Ishikawa (cell line): Measurements from ENCODE around the gene ANK3.

Source experiments
- CEBPB ChIP-seq: IDR thresholded peaks from 2 replicates; pipeline ENCODE4 v1.6.1; 2012
- CREB1 ChIP-seq: IDR thresholded peaks from 2 replicates; pipeline ENCODE4 v1.6.1; 2012; ENCODE audit warnings: low read depth
- EGR1 ChIP-seq: IDR thresholded peaks from 2 replicates; pipeline ENCODE4 v1.6.1; 2012
- EP300 ChIP-seq: IDR thresholded peaks from 2 replicates; pipeline ENCODE4 v1.6.1; 2012; ENCODE audit warnings: borderline replicate concordance
- FOXM1 ChIP-seq: IDR thresholded peaks from 2 replicates; pipeline ENCODE4 v1.6.1; 2012; ENCODE audit warnings: low read depth, borderline replicate concordance
- MAX ChIP-seq: IDR thresholded peaks from 2 replicates; pipeline ENCODE4 v1.6.1; 2012
- NFIC ChIP-seq: IDR thresholded peaks from 2 replicates; pipeline ENCODE4 v1.6.1; 2012
- RAD21 ChIP-seq: IDR thresholded peaks from 2 replicates; pipeline ENCODE4 v1.6.1; 2012; ENCODE audit warnings: low read depth
- REST ChIP-seq: IDR thresholded peaks from 2 replicates; pipeline ENCODE4 v1.6.1; 2012; ENCODE audit warnings: low read depth, mild to moderate bottlenecking
- TAF1 ChIP-seq: IDR thresholded peaks from 2 replicates; pipeline ENCODE4 v1.6.1; 2012; ENCODE audit warnings: low read depth, mild to moderate bottlenecking
- TCF12 ChIP-seq: IDR thresholded peaks from 2 replicates; pipeline ENCODE4 v1.6.1; 2012; ENCODE audit warnings: low read depth
- TEAD4 ChIP-seq: IDR thresholded peaks from 2 replicates; pipeline ENCODE4 v1.6.1; 2012
- USF1 ChIP-seq: IDR thresholded peaks from 2 replicates; pipeline ENCODE4 v1.6.1; 2012
- YY1 ChIP-seq: IDR thresholded peaks from 2 replicates; pipeline ENCODE4 v1.6.1; 2012; ENCODE audit warnings: low read depth
- ZBTB7A ChIP-seq: IDR thresholded peaks from 2 replicates; pipeline ENCODE4 v1.6.1; 2012; ENCODE audit warnings: low read depth

Gene ANK3

GRCh38 chr10:60086421-60086820 is 303.3 kb downstream of the ANK3 start:
- TF ChIP-seq FOXM1, result no peak
- TF ChIP-seq TCF12, result no peak
- no peak for TF ChIP-seq TAF1
- TF ChIP-seq RAD21, result no peak
- no peak for TF ChIP-seq MAX
- no peak for TF ChIP-seq USF1
- TF ChIP-seq YY1, result no peak
- TF ChIP-seq TEAD4, result no peak
- TF ChIP-seq NFIC, result no peak
- no peak for TF ChIP-seq CEBPB
- TF ChIP-seq CREB1, result no peak
- no peak for TF ChIP-seq EP300
- no peak for TF ChIP-seq REST
- no peak for TF ChIP-seq ZBTB7A
- no peak for TF ChIP-seq EGR1

GRCh38 chr10:60082744-60083344 is 306.8 kb downstream of the ANK3 start:
- no peak for TF ChIP-seq YY1

- no peak for TF ChIP-seq USF1
- TF ChIP-seq NFIC, result no peak
- no peak for TF ChIP-seq ZBTB7A
- no peak for TF ChIP-seq TAF1
- TF ChIP-seq EP300, result no peak
- no peak for TF ChIP-seq YY1
- TF ChIP-seq EGR1, result no peak
- no peak for TF ChIP-seq RAD21
- no peak for TF ChIP-seq FOXM1
- no peak for TF ChIP-seq CREB1
- TF ChIP-seq CEBPB, result no peak
- no peak for TF ChIP-seq REST
- TF ChIP-seq MAX, result no peak
- no peak for TF ChIP-seq TCF12
- no peak for TF ChIP-seq TEAD4
Measured at GRCh38 chr10:60082341-60082740, 307.3 kb downstream of the ANK3 start.

GRCh38 chr10:60073781-60074656 is 315.7 kb downstream of the ANK3 start:
- no peak for TF ChIP-seq EGR1
- no peak for TF ChIP-seq FOXM1
- TF ChIP-seq CEBPB, result no peak
- TF ChIP-seq ZBTB7A, result no peak
- TF ChIP-seq TCF12, result no peak
- no peak for TF ChIP-seq TAF1
- no peak for TF ChIP-seq USF1

GRCh38 chr10:60073397-60073780 is 316.3 kb downstream of the ANK3 start:
- TF ChIP-seq USF1 (no peak), FOXM1 (no peak), CEBPB (no peak), TAF1 (no peak), RAD21 (no peak), EGR1 (no peak), ZBTB7A (no peak), REST (no peak), TEAD4 (no peak), YY1 (no peak), EP300 (no peak), CREB1 (no peak), MAX (no peak), NFIC (no peak)
